HEK293 (cell line): Measurements from ENCODE around the gene EEF2.

ENCODE experiments used
- CTCF ChIA-PET: fragments of 350-600 bp; formaldehyde crosslinking; extraction: SDS; loops from one replicate; lab custom pipeline; 2021; ENCODE audit warnings: antibody characterized with exemption; lab: Yijun Ruan, JAX
- POLR2A ChIA-PET: fragments of 300-600 bp; formaldehyde crosslinking; extraction: SDS; loops from one replicate; lab custom pipeline; 2020; ENCODE audit warnings: antibody characterized with exemption, inconsistent platforms; lab: Yijun Ruan, JAX
- H3K27ac ChIP-seq: fragments of 200-500 bp; sonication (Bioruptor generic); 2 replicates; pipeline ENCODE4 v1.5.1; 2014; ENCODE audit warnings: low read depth, low read length, control low read depth, inconsistent platforms; ENCODE audit errors: extremely low read depth
- H3K36me3 ChIP-seq, 2 experiments: fragments of 200-500 bp in 1 of 2; sonication (Bioruptor generic) in 1 of 2; 1 replicate in 1 of 2; 2 replicates in 1 of 2; pipeline ENCODE4 v1.5.1; 2014 to 2017; ENCODE audit warnings: inconsistent platforms in 2 of 2, low read length in 2 of 2; ENCODE audit not compliant: control insufficient read depth in 2 of 2, insufficient read depth in 1 of 2
- H3K4me1 ChIP-seq: fragments of 200-500 bp; sonication (Bioruptor generic); 2 replicates; pipeline ENCODE4 v1.5.1; 2014; ENCODE audit warnings: mild to moderate bottlenecking, low read length, inconsistent platforms; ENCODE audit not compliant: control insufficient read depth, insufficient read depth
- H3K4me3 ChIP-seq: 2 replicates; pipeline ENCODE4 v1.5.1; 2011; ENCODE audit warnings: low read depth, mild to moderate bottlenecking, control low read depth, low read length, moderate library complexity
- H3K9me3 ChIP-seq: fragments of 200-500 bp; sonication (Bioruptor generic); 2 replicates; pipeline ENCODE4 v1.5.1; 2014; ENCODE audit warnings: low read depth, low read length, inconsistent platforms; ENCODE audit not compliant: control insufficient read depth, insufficient read depth
- FEZF1 ChIP-seq: fragments of 450-650 bp; formaldehyde crosslinking; IDR thresholded peaks from 2 replicates; pipeline ENCODE4 v1.5.1; 2016; ENCODE audit warnings: missing biosample characterization, missing genetic modification characterization
- GFI1B ChIP-seq: fragments of 450-650 bp; formaldehyde crosslinking; IDR thresholded peaks from 2 replicates; pipeline ENCODE4 v1.5.1; 2016; ENCODE audit warnings: missing biosample characterization, missing genetic modification characterization
- IKZF3 ChIP-seq: fragments of 450-650 bp; IDR thresholded peaks from 2 replicates; pipeline ENCODE4 v1.5.0; 2018; ENCODE audit warnings: missing biosample characterization, mild to moderate bottlenecking, missing genetic modification characterization, moderate library complexity
- KLF10 ChIP-seq: fragments of 450-650 bp; IDR thresholded peaks from 2 replicates; pipeline ENCODE4 v1.5.1; 2018; ENCODE audit warnings: missing biosample characterization, mild to moderate bottlenecking, missing genetic modification characterization
- KLF16 ChIP-seq: fragments of 450-650 bp; formaldehyde crosslinking; IDR thresholded peaks from 2 replicates; pipeline ENCODE4 v1.5.1; 2017; ENCODE audit warnings: missing biosample characterization, missing genetic modification characterization
- KLF7 ChIP-seq: fragments of 450-650 bp; formaldehyde crosslinking; IDR thresholded peaks from 2 replicates; pipeline ENCODE4 v1.5.1; 2016; ENCODE audit warnings: missing biosample characterization, missing genetic modification characterization, borderline replicate concordance
- KLF8 ChIP-seq: fragments of 450-650 bp; formaldehyde crosslinking; IDR thresholded peaks from 2 replicates; pipeline ENCODE4 v1.5.1; 2016; ENCODE audit warnings: missing biosample characterization, missing genetic modification characterization
- KLF9 ChIP-seq: fragments of 450-650 bp; formaldehyde crosslinking; IDR thresholded peaks from 2 replicates; pipeline ENCODE4 v1.5.1; 2016; ENCODE audit warnings: missing biosample characterization, missing genetic modification characterization, low read depth
- MYNN ChIP-seq: fragments of 450-650 bp; formaldehyde crosslinking; IDR thresholded peaks from 2 replicates; pipeline ENCODE4 v1.5.1; 2016; ENCODE audit warnings: missing biosample characterization, missing genetic modification characterization, borderline replicate concordance
- SETDB1 ChIP-seq: IDR thresholded peaks from one replicate; pipeline ENCODE4 v1.6.1; 2017; ENCODE audit warnings: mild to moderate bottlenecking, low read length, moderate library complexity, mixed read lengths; ENCODE audit not compliant: insufficient read length
- SP3 ChIP-seq: fragments of 450-650 bp; formaldehyde crosslinking; IDR thresholded peaks from 2 replicates; pipeline ENCODE4 v1.5.1; 2016; ENCODE audit warnings: missing biosample characterization, missing genetic modification characterization
- ZBTB17 ChIP-seq: fragments of 450-650 bp; formaldehyde crosslinking; IDR thresholded peaks from 2 replicates; pipeline ENCODE4 v1.5.1; 2016; ENCODE audit warnings: missing biosample characterization, missing genetic modification characterization
- ZBTB48 ChIP-seq: fragments of 450-650 bp; formaldehyde crosslinking; IDR thresholded peaks from 2 replicates; pipeline ENCODE4 v1.5.1; 2016; ENCODE audit warnings: missing biosample characterization, missing genetic modification characterization
- ZEB2 ChIP-seq: fragments of 450-650 bp; formaldehyde crosslinking; IDR thresholded peaks from 2 replicates; pipeline ENCODE4 v1.5.1; 2016; ENCODE audit warnings: missing biosample characterization, missing genetic modification characterization
- ZFP37 ChIP-seq: fragments of 450-650 bp; formaldehyde crosslinking; IDR thresholded peaks from 2 replicates; pipeline ENCODE4 v1.5.1; 2016; ENCODE audit warnings: missing biosample characterization, missing genetic modification characterization
- ZNF423 ChIP-seq: fragments of 450-650 bp; formaldehyde crosslinking; IDR thresholded peaks from 2 replicates; pipeline ENCODE4 v1.5.1; 2016; ENCODE audit warnings: missing biosample characterization, missing genetic modification characterization
- ZNF561 ChIP-seq: fragments of 450-650 bp; IDR thresholded peaks from 2 replicates; pipeline ENCODE4 v1.5.1; 2018; ENCODE audit warnings: missing biosample characterization, missing genetic modification characterization, borderline replicate concordance
- ZNF626 ChIP-seq: fragments of 450-650 bp; sonication (Bioruptor Pico); formaldehyde crosslinking; IDR thresholded peaks from 2 replicates; pipeline ENCODE4 v1.5.1; 2018; ENCODE audit warnings: missing biosample characterization, missing genetic modification characterization, inconsistent platforms
- ZNF654 ChIP-seq: fragments of 450-650 bp; formaldehyde crosslinking; IDR thresholded peaks from 2 replicates; pipeline ENCODE4 v1.5.1; 2016; ENCODE audit warnings: low read depth, missing biosample characterization, missing genetic modification characterization
- ZNF76 ChIP-seq: fragments of 450-650 bp; formaldehyde crosslinking; IDR thresholded peaks from 2 replicates; pipeline ENCODE4; 2016; ENCODE audit warnings: low read depth, missing biosample characterization, missing genetic modification characterization, borderline replicate concordance
- TF ChIP-seq, protein P1 (sequence below): fragments of 450-650 bp; formaldehyde crosslinking; IDR thresholded peaks from 2 replicates; pipeline ENCODE4 v1.5.1; 2016; ENCODE audit warnings: missing biosample characterization, missing genetic modification characterization
- TF ChIP-seq, protein P2 (sequence below): fragments of 450-650 bp; formaldehyde crosslinking; IDR thresholded peaks from 2 replicates; pipeline ENCODE4 v1.5.1; 2016; ENCODE audit warnings: missing biosample characterization, missing genetic modification characterization
- TF ChIP-seq, protein P3 (sequence below): fragments of 450-650 bp; formaldehyde crosslinking; optimal IDR thresholded peaks from 2 replicates; pipeline ENCODE3; 2016; ENCODE audit warnings: missing biosample characterization, mild to moderate bottlenecking, missing genetic modification characterization
- TF ChIP-seq, protein P4 (sequence below): sonication (generic); formaldehyde crosslinking; IDR thresholded peaks from 2 replicates; pipeline ENCODE4 v1.8.1; 2022; ENCODE audit warnings: mild to moderate bottlenecking, moderate library complexity, missing genetic modification reagents

Gene EEF2

DNA sequence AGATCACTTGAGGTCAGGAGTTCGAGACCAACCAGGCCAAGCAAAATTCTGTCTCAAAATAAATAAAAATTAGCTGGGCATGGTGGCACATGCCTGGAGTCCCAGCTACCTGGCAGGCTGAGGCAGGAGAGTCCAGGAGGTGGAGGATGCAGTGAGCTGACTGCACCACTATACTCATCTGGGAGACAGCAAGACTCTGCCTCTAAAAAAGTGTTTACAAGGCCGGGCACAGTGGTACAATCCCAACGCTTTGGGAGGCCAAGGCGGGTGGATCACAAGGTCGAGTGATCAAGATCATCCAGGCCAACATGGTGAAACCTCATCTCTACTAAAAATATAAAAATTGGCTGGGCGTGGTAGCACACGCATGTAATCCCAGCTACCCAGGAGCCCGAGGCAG, 10.1 kb downstream of the EEF2 start:
- Histone ChIP-seq H3K36me3 (peaks cover 18 to 50% of the 10 kb centered on the region in 2 experiments; a peak in 2 of 3 replicates), H3K9me3 (no peaks in the 10 kb centered on the region), H3K4me3 (no peak overlapping the region), H3K4me1 (no peaks in the 10 kb centered on the region), H3K27ac (no peak overlapping the region)
- CTCF ChIA-PET, result interaction anchor here (1.2 kb wide), 1 partner anchor 12 kb away, joined by 4 read pairs; no protein-coding TSS in a partner anchor
- POLR2A ChIA-PET, result interaction anchor here (0.8 to 2.8 kb wide), 5 partner anchors 11 to 42 kb away, joined by 3 to 24 read pairs (median 4); partner anchors contain the start of genes EEF2 and NMRK2
- peak; percentile 41; the same call in 1 of the 2 replicates for TF ChIP-seq KLF8
- TF ChIP-seq SETDB1, result no peak
- TF ChIP-seq ZNF626, result no peak
- no peak for TF ChIP-seq ZNF76 (tag by site-specific recombination)
- no peak for TF ChIP-seq ZNF654
- TF ChIP-seq, protein P1, sequence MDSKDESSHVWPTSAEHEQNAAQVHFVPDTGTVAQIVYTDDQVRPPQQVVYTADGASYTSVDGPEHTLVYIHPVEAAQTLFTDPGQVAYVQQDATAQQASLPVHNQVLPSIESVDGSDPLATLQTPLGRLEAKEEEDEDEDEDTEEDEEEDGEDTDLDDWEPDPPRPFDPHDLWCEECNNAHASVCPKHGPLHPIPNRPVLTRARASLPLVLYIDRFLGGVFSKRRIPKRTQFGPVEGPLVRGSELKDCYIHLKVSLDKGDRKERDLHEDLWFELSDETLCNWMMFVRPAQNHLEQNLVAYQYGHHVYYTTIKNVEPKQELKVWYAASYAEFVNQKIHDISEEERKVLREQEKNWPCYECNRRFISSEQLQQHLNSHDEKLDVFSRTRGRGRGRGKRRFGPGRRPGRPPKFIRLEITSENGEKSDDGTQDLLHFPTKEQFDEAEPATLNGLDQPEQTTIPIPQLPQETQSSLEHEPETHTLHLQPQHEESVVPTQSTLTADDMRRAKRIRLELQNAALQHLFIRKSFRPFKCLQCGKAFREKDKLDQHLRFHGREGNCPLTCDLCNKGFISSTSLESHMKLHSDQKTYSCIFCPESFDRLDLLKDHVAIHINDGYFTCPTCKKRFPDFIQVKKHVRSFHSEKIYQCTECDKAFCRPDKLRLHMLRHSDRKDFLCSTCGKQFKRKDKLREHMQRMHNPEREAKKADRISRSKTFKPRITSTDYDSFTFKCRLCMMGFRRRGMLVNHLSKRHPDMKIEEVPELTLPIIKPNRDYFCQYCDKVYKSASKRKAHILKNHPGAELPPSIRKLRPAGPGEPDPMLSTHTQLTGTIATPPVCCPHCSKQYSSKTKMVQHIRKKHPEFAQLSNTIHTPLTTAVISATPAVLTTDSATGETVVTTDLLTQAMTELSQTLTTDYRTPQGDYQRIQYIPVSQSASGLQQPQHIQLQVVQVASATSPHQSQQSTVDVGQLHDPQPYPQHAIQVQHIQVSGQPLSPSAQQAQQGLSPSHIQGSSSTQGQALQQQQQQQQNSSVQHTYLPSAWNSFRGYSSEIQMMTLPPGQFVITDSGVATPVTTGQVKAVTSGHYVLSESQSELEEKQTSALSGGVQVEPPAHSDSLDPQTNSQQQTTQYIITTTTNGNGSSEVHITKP, result peak; percentile 89
- TF ChIP-seq, protein P2, sequence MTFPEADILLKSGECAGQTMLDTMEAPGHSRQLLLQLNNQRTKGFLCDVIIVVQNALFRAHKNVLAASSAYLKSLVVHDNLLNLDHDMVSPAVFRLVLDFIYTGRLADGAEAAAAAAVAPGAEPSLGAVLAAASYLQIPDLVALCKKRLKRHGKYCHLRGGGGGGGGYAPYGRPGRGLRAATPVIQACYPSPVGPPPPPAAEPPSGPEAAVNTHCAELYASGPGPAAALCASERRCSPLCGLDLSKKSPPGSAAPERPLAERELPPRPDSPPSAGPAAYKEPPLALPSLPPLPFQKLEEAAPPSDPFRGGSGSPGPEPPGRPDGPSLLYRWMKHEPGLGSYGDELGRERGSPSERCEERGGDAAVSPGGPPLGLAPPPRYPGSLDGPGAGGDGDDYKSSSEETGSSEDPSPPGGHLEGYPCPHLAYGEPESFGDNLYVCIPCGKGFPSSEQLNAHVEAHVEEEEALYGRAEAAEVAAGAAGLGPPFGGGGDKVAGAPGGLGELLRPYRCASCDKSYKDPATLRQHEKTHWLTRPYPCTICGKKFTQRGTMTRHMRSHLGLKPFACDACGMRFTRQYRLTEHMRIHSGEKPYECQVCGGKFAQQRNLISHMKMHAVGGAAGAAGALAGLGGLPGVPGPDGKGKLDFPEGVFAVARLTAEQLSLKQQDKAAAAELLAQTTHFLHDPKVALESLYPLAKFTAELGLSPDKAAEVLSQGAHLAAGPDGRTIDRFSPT (tag by site-specific recombination), result peak; percentile 49

DNA sequence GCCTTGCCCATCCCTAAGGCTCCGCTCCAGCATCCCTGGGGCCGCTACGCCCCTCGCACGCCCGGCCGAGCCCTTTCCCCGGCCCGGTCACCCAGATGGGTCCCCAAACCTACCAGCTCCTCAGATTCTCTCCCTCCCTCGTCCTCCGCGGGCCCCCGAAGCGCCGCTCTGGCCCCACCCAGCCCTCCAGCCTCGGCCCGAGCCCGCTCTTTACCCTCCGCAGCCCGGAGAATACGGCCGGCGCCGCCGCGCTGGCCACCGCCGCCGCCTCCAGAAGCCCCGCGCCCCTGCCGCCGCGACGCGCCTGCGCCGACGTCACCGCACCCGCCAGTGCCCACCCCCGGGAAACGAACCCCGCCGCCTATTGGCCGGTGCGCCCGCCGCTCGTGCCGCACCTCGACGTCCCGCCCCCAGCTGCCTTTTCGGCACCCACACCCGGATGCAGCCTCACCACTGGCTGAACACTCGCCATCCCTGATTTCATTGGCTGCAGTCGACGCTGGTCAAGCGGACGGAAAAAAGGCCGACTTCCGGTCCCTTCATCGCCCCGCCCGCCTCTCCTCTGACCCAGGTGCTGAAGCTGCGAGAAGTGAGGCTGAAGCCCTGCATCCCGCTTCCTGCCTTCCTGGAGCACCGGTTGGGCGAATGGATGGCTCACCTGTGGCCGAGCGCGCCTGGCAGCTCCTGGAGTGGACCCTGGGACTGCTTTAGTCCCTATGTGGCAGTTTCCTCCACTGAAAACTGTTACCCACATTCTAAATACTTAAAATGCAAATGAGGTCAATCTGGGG, 14.3 kb downstream of the EEF2 start, which contains the start of gene DAPK3:
Gene DAPK3, minus strand, starts transcription at position 292 of the 791 bp plus-strand sequence. CDS start 1,364 bp downstream, outside the sequence.
- peak within 1 kb of the TSS; percentile 93 for H3K4me3 ChIP-seq
- ChIA-PET POLR2A (interaction anchor here (0.5 to 5.3 kb wide), 9 partner anchors 11 to 208 kb away, joined by 3 to 258 read pairs (median 4); partner anchors contain the start of genes EEF2, MRPL54, NMRK2 and ZBTB7A), CTCF (interaction anchor here (0.7 to 1.6 kb wide), 3 partner anchors 11 to 498 kb away, joined by 3 to 5 read pairs (median 4); partner anchors contain the start of gene EEF2)
- H3K9me3 ChIP-seq, result no peaks in the 10 kb centered on the region
- peaks cover 17 to 36% of the 10 kb centered on the region in 2 experiments; a peak in 2 of 3 replicates for H3K36me3 ChIP-seq
- H3K27ac ChIP-seq, result peak within 1 kb of the TSS; percentile 90
- peaks cover 17% of the 10 kb centered on the region for H3K4me1 ChIP-seq
- TF ChIP-seq FEZF1 (tag by site-specific recombination) (peak; percentile 100), KLF7 (tag by site-specific recombination) (peak; percentile 51; the same call in 1 of the 2 replicates), MYNN (tag by site-specific recombination) (no peak), ZNF561 (tag by site-specific recombination) (peak; percentile 88; the same call in 1 of the 2 replicates), IKZF3 (tag by site-specific recombination) (peak; percentile 92), KLF16 (peak; percentile 68; the same call in 1 of the 2 replicates), ZEB2 (tag by site-specific recombination) (peak; percentile 73), GFI1B (no peak), ZFP37 (tag by site-specific recombination) (no peak), SP3 (tag by site-specific recombination) (peak; percentile 81), ZNF423 (no peak), ZBTB48 (peak; percentile 84; the same call in 1 of the 2 replicates), ZBTB17 (tag by site-specific recombination) (peak; percentile 59), KLF10 (tag by site-specific recombination) (peak; percentile 63; the same call in 1 of the 2 replicates), KLF9 (tag by site-specific recombination) (peak; percentile 25; the same call in 1 of the 2 replicates)
- TF ChIP-seq, protein P3, sequence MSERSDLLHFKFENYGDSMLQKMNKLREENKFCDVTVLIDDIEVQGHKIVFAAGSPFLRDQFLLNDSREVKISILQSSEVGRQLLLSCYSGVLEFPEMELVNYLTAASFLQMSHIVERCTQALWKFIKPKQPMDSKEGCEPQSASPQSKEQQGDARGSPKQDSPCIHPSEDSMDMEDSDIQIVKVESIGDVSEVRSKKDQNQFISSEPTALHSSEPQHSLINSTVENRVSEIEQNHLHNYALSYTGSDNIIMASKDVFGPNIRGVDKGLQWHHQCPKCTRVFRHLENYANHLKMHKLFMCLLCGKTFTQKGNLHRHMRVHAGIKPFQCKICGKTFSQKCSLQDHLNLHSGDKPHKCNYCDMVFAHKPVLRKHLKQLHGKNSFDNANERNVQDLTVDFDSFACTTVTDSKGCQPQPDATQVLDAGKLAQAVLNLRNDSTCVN (tag by site-specific recombination), result peak; percentile 50
- TF ChIP-seq, protein P4, sequence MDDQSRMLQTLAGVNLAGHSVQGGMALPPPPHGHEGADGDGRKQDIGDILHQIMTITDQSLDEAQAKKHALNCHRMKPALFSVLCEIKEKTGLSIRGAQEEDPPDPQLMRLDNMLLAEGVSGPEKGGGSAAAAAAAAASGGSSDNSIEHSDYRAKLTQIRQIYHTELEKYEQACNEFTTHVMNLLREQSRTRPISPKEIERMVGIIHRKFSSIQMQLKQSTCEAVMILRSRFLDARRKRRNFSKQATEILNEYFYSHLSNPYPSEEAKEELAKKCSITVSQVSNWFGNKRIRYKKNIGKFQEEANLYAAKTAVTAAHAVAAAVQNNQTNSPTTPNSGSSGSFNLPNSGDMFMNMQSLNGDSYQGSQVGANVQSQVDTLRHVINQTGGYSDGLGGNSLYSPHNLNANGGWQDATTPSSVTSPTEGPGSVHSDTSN (CRISPR knock-in tag), result peak; percentile 98
